CD4-positive, alpha-beta T cell treated with Interleukin-4 for 4 hours (primary cell): ENCODE results near the gene SLX4IP.

Source experiments
- DNase-seq: peaks from one replicate; pipeline ENCODE4 v3.0.0-alpha.2; 2020

The SLX4IP gene

GRCh38 chr20:10467681-10468339 is 32.7 kb downstream of the SLX4IP start:
- no peak for DNase-seq

GRCh38 chr20:10468340-10468845 is 33.3 kb downstream of the SLX4IP start:
- DNase-seq = no peak

DNA sequence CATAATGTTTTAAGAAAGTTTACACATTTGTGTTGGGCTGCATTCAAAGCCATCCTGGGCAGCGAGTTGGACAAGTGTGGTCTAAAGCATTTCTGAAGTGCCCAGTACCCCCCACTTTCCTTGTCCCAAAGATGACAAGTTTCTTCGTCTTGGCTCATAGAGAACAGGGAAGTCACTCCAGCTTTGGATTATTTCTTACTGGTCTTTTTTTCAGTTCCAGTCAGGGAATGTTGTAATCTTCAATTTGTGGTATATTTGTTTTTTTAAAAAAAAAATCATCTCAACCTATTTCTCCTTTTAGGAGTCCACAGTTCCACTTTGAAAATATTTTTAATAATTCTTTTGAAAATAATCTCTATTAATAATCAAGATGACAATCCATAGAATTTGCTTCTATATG is 34.0 kb downstream of the SLX4IP start:
- no peak for DNase-seq

GRCh38 chr20:10469599-10469998 is 34.5 kb downstream of the SLX4IP start:
- DNase-seq = peak; percentile 52

- DNase-seq = no peak
Observed at GRCh38 chr20:10470276-10470675, 35.2 kb downstream of the SLX4IP start.

GRCh38 chr20:10472871-10473270 is 37.8 kb downstream of the SLX4IP start:
- DNase-seq = no peak

- DNase-seq = no peak
Observed at GRCh38 chr20:10474606-10475184, 39.6 kb downstream of the SLX4IP start.

DNA sequence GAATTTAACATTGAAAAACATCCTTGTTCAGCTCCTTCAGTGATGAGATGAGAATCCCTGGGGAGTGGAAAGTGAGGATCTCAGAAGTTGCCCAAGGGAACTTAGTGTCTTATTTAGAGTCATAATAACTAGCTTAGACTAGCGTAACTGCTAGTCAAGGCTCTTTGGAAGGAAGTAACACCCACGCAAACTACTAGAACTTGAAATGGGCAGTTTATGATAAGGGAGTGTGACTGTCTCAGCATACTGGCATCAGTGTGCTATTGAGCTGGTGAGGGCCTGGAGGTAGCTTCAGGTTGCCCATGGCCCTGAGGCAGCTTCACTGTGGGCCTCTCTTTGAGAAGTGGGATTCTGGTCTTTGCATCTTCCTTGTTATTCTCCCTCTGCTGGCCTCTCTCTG is 40.1 kb downstream of the SLX4IP start:
- no peak for DNase-seq

- no peak for DNase-seq
Observed at GRCh38 chr20:10476319-10476724, 41.2 kb downstream of the SLX4IP start.

DNA sequence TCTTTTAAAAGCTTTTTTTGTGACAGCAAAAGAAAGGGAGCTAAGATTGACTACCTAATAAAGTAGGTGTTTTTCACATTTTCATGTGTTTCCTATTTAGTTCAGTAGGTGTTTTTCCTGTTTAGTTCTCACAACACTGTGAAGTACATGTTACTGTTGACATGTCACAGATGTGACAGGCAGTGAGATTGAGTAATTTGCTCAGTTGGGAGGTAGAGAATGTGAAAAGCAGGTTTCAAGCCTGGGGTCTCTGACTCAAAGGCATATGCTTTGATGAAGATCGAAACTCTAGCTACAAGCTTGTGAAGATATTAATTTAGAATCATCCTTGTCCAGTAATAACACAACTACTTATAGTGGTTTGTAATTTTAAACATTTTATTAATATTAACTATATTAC is 43.1 kb downstream of the SLX4IP start:
- DNase-seq = no peak

DNA sequence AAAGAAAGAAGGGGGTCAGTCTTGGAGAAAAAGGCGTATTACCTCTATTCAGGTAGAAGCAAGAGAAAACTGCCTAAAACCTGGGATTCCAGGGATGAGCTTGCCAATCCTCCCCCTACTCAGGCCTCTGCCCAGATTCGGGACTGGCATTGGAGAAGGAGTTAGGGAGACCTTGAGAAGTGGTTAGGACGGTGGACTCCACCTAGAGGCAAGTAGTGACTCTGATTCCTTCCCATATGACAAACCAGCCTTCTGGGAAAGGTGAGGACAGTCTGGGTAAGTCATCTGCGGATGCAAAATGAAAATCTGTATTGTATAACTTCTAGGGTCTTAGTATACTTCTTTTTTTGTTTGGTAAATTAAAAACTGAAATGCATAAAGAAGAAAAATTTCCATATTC is 43.8 kb downstream of the SLX4IP start:
- no peak for DNase-seq

DNA sequence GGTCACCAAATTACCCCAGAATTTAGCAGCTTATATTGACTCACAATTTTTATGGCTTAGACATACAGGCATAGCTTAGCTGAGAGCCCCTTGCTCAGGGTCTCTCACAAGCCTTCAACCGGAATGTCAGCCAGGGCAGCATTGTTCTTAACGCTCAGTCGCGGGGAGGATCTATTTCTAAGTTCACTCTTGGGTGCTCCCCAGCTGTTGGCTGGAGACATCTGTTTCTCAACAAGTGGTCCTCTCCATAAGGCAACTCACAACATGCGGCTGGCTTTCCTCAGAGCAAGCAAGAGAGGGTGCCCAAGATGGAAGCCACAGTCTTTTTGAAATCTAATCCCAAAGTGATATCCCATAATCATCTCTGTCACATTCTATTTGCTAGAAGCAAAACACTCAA is 46.6 kb downstream of the SLX4IP start:
- no peak for DNase-seq

DNA sequence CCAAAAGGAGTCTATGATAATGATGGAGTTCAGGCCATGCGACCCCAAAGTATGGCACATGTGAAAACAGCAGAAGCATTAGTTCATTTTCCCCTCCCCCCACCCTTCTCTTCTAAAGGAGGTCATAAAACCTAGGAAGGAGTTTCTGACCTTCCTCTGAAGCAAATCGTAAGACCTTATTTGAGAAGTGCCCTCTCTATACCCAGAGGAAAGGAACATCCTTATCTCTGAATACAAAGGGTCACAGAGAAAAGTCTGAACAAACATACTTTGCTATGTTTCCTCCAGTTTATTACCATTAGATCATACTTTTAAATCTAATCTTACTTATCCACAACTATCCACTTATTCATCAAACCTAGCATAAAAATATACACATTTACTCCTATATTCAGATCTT is 48.6 kb downstream of the SLX4IP start:
- no peak for DNase-seq

GRCh38 chr20:10487142-10488136 is 52.3 kb downstream of the SLX4IP start:
- no peak for DNase-seq

DNA sequence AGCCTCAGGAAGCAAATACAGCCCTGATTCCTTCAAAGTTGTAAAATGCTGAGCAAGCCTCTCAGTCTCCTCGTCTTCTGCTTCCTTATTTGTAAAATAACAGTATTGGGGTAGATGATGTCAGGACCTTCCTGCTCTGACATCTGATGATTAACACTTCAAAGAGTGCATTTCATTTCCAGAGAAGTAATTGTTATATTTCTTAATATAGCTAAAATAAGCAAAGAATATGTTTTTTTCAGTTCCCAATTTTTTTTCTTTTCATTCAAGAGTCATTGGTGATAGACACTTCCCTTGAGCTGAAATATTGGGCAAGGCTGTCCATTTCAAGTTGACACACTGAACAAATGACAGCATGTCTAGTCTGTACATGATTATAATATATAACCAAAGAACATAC is 53.4 kb downstream of the SLX4IP start:
- DNase-seq = no peak

- DNase-seq = no peak
Observed at GRCh38 chr20:10489853-10490252, 54.7 kb downstream of the SLX4IP start.

DNA sequence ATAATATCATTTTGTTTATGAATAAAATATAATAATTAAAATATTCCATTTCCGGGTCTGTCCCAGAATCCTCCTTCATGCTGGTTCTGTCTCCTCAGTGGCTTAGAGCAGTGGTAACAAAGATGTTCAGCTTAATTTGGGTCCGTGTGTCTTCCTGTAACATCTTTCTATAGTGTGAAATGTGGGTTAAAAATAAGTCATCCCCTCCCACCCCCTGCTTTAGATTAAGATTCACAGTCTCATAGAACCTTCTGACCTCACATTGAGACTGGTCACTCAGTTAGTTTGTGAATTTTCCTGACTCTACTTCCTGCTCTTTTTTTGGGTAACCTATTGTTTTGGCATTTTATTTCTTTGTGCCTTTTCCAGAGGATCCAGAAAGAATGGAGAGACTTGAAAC is 55.2 kb downstream of the SLX4IP start:
- no peak for DNase-seq

- DNase-seq = no peak
Observed at GRCh38 chr20:10490706-10491105, 55.6 kb downstream of the SLX4IP start.

DNA sequence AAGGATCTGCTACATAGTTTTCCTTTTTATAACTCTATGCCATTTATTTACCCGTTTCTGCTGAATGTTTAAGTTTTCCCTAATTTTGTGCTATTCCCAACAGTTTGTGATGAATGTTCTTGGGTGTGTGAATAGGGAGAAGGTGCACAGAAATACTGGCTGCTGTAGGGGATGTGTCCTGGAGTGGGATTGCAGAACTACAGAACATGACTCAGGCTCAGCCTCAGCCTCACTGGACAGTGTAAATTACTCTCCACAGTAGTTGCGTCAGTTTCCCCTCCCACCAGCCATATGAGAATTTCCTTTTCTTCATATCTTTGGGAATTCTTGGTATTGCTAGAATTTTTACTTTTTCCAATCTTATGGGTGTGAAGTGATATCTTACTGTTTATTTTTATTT is 57.0 kb downstream of the SLX4IP start:
- DNase-seq = no peak

DNA sequence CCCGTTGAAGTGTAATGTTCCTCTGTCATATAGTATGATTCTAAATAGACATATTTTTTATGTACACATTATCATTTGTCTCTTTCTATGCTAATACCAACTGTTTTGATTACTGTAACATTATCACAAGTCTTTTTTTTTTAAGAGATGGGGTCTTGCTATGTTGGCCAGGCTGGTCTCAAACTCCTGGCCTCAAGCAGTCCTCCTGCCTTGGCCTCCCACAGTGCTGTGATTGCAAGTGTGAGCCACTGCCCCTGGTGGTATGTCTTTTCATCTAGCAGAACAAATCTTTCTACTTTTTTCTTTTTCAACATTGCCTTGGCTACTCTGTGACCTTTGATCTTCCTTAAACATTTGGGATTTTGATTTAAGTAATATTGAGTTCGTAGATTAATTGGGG is 57.7 kb downstream of the SLX4IP start:
- DNase-seq = no peak

DNA sequence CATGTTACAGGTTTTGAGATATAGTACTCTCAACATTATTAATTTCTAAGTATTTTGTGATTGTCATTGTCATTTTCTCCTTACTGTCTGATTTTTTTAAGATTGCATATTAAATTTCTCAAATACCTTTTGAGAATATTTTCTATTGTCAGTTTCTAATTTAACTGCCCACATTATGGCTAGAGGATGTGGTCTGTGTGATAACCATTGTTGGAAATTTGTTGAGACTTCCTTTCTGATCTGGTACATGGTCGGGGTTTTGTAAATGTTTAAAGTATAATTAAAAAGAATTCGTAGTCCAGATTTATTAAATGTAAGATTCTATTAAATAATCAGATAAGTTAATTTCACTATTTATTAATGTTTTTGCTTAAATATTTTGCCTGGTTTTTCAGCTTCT is 60.1 kb downstream of the SLX4IP start:
- DNase-seq = no peak

DNA sequence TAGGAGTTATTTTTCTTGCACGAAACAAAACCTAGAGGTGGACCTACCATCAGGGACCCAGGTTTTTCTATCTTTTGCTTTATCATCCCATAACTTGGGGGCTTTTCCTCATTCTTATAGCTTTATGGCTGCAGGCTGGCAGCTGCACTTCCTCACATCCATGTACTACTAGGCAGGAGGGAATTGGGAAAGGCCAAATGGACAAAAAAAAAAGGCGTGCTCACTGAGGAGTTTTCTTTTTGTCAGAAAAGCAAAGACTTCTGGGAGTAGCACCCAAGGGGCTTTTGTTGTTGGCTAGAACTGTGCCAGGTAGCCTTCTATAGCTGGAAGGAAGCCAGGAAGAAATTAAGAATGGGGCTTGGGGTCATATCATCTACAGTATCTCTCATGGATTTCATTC is 61.4 kb downstream of the SLX4IP start:
- DNase-seq = no peak

DNA sequence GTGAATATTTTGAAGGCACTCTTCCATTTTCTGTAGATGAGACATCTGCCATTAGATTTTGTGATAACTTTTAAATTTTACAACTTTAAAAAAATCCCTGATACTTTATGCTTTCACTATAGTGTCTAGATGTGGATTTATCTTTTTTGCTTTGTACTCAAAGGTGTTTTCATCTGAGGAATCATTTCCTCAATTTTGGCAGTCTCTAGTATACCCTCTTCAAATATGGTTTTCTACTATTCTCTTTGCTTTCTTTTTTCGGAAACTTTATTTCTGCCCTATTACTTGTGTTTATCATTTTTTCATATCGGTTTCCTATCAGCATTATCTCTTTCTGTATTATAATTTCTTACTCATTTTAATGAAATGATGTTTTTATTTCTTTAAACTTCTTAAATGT is 62.2 kb downstream of the SLX4IP start:
- DNase-seq = no peak

DNA sequence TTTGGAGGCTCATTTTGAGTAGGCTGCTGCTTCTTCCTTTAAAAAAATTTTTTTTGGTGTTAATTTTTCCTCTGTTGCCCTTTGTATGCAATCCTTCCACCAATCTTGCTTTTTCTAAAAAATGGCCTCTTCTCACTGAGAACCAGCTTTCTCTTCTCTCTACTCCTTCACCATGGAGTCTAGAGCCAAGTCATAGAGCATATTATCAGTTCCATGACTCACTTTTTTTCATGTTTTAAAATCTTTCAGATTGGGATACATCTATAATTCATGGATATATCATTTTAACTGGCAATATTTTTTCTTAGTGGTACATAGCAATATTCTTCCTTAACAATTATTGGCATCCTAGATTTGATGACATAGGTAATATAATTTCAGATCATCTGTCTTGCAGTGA is 62.7 kb downstream of the SLX4IP start:
- no peak for DNase-seq
